Ishikawa (cell line): ENCODE data around the gene DIP2C.

Source experiments
- CREB1 ChIP-seq: IDR thresholded peaks from 2 replicates; pipeline ENCODE4 v1.6.1; 2012; ENCODE audit warnings: low read depth
- EP300 ChIP-seq: IDR thresholded peaks from 2 replicates; pipeline ENCODE4 v1.6.1; 2012; ENCODE audit warnings: borderline replicate concordance
- TAF1 ChIP-seq: IDR thresholded peaks from 2 replicates; pipeline ENCODE4 v1.6.1; 2012; ENCODE audit warnings: low read depth, mild to moderate bottlenecking
- TCF12 ChIP-seq: IDR thresholded peaks from 2 replicates; pipeline ENCODE4 v1.6.1; 2012; ENCODE audit warnings: low read depth
- YY1 ChIP-seq: IDR thresholded peaks from 2 replicates; pipeline ENCODE4 v1.6.1; 2012; ENCODE audit warnings: low read depth
- TF ChIP-seq, protein P1 (sequence below): IDR thresholded peaks from 2 replicates; pipeline ENCODE4 v1.6.1; 2012; ENCODE audit warnings: low read depth, mild to moderate bottlenecking

DNA sequence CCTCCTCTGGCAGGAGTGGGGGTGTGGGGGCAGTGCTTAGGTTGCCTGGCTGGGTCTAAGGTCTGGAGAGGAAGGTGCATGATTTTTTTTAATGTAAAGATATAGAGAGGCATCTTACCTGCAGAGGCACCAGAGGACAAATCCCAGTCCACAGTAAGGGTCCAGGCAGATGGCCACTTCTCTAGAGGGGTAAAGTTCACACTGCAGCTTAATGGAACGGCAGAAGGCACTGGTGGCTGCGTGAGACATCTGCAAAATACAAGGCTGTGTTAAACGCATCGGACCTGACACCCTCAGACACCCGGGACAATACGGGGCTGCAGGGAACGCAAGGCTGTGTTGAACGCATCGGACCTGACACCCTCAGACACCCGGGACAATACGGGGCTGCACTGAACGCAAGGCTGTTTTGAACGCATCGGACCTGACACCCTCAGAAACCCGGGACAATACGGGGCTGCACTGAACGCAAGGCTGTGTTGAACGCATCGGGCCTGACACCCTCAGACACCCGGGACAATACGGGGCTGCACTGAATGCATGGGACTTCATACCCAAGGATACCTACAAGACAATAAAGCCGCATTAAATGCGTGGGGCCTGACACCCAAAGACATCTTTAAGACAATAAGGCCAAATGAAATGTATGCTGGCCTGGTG, 348.3 kb downstream of the DIP2C start:
- TF ChIP-seq TCF12 (no peak), EP300 (no peak), TAF1 (no peak), CREB1 (no peak), YY1 (no peak)
- TF ChIP-seq, protein P1, sequence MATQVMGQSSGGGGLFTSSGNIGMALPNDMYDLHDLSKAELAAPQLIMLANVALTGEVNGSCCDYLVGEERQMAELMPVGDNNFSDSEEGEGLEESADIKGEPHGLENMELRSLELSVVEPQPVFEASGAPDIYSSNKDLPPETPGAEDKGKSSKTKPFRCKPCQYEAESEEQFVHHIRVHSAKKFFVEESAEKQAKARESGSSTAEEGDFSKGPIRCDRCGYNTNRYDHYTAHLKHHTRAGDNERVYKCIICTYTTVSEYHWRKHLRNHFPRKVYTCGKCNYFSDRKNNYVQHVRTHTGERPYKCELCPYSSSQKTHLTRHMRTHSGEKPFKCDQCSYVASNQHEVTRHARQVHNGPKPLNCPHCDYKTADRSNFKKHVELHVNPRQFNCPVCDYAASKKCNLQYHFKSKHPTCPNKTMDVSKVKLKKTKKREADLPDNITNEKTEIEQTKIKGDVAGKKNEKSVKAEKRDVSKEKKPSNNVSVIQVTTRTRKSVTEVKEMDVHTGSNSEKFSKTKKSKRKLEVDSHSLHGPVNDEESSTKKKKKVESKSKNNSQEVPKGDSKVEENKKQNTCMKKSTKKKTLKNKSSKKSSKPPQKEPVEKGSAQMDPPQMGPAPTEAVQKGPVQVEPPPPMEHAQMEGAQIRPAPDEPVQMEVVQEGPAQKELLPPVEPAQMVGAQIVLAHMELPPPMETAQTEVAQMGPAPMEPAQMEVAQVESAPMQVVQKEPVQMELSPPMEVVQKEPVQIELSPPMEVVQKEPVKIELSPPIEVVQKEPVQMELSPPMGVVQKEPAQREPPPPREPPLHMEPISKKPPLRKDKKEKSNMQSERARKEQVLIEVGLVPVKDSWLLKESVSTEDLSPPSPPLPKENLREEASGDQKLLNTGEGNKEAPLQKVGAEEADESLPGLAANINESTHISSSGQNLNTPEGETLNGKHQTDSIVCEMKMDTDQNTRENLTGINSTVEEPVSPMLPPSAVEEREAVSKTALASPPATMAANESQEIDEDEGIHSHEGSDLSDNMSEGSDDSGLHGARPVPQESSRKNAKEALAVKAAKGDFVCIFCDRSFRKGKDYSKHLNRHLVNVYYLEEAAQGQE = no peak
